GM19023 (cell line): Measurements from ENCODE around the gene TIMM8B.
"Not testable (repeated sequence)": the region's sequence is repeated elsewhere in the genome, so short reads cannot be mapped to it uniquely, and the experiment has no call there.

ENCODE experiments used
- ATAC-seq: cut with Tn5 transposase; IDR thresholded peaks from one replicate; pipeline ENCODE4 v1.9.1; 2021; ENCODE audit warnings: mild to moderate bottlenecking, moderate library complexity; ENCODE audit not compliant: unreplicated experiment

Gene TIMM8B, protein sequence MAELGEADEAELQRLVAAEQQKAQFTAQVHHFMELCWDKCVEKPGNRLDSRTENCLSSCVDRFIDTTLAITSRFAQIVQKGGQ

DNA sequence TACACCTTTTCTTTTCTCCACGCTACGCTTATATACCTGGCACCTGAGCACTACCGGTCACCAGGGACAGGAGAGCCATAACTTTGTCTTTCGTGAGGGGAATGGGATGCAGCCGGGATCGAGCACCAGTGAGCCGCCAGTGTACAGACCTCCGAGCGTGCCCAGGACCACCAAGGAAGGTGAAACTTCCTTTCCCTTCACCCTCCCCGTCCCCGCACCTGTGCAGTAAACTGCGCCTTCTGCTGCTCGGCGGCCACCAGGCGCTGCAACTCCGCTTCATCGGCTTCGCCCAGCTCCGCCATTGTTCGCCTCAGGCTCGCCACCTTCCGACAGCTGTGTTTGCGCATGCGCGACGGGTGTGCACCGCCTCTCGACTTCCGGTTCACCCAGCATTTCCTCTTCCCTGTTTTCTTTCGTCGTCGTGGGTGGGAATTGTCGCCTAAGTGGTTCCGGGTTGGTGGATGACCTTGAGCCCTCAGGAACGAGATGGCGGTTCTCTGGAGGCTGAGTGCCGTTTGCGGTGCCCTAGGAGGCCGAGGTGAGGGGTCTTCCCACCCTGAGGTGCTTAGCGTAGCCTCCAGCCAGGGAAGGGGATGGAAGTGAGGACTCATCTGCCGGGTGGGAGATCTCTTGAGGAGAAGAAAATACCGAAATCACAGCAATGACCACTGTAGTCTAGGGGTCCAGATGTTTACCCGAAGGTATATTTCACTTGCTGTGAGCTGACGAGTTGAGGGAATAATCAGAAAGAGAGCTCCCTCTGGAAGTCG is at the start of gene TIMM8B, which contains the start of gene SDHD:
Gene TIMM8B, minus strand, starts transcription at position 335 of the 770 bp plus-strand sequence. Its CDS starts 33 bp downstream, at position 302.
Gene SDHD, plus strand, starts transcription at position 452 of the 770 bp plus-strand sequence. Its CDS starts 35 bp downstream, at position 487.
- peak; percentile 90 for ATAC-seq

DNA sequence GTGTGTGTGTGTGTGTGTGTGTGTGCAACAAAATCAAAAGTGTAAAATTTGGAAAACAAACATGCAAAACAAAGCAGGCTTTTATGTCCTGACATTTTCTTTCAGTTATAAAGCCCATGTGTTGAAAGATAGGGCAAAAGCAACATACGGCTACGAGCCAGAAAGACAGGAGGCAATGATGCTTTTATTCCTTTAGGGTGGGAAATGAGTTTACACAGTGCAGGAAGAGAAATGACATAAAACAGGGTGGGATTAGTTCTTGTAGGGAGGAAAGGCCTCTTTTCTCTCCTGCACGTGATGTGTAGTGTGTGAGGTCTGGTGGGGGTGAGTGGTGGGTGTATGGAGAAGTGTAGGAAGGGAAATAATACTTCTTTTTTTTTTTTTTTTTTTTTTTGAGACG is 47.9 kb upstream of the TIMM8B start:
- ATAC-seq: no peak

DNA sequence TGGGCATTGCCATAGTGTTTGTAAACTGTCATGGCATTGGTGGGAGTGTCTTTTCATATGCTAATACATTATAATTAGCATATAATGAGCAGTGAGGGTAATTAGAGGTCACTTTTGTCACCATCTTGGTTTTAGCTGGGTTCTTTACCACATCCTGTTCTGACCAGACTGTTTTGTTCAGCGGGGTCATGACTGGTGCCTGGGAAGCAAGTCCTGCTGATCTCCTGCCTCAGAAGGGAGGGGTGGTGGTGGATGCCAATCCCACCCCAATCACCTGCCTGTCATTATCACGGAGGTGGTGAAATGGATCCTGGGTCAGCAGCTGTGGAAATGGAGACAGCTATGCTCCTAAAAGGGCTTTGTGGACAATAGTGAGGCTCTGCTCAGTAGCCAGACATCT is 46.2 kb upstream of the TIMM8B start:
- no peak for ATAC-seq

DNA sequence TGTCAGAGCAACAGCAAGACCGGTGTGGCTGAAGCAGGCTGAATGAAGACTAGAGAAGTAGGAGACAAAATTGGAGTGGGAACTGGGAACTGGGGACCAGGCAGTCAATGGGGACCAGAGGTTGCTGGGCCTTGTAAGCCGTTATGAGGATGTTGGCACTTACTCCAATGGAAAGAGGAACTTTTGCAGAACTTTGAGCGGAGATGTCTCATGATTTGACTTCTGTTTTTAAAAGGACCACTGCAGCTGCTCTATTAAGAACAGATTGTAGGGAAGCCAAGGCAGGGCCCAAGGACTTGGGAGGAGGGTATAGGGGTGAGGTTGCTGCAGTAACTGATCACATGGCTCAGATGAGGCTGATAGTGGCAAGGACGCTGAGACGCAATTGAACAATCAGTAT is 43.1 kb upstream of the TIMM8B start:
- no peak for ATAC-seq

DNA sequence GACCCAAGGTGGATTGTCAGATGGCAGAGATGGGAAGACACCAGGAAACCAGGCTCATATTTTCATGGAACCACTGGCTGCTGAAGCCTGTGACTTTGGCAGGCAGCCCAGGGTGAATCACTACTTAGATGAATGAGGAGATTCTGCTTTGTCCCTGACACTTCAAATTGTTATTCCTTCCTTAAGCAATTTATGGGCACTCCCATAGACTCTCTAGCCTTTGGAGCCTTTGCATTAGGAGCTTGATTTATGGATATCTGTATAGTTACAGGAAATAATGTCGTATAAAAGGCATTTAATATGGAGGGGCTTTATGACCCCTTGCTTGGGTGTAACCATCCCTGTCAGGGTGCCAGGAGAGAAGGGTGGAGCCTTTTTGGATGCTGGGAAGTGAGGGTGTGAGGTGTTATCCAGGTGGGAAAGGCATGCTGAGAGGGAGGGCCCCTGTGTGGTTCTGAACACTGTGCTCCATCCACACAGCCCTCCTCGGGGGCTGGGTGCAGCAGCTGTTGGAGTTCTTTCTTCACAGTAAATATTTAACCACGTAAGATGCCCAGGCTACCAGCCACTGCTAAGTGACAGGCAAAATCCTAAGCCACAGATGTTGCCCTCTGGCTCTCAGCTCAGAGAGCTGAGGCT is 42.0 kb upstream of the TIMM8B start:
- ATAC-seq: no peak

DNA sequence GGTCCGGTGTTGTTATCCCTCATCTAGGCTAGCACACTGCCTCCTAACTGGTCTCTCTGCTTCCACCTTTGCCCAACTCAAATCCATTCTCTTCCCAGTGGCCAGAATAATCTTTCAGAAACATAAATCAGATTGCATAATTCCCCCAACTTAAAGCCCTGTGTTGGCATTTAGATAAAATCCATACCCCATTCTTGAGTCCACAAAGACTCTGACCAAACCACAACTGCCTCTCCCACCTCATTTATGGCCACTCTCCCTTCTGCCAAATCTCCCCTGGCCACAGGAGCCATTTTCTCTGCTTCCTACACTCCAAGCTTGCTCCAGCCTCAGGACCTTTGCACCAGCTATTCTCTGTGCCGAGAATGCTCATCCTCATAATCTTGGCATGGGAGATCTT is 40.5 kb upstream of the TIMM8B start:
- no peak for ATAC-seq

DNA sequence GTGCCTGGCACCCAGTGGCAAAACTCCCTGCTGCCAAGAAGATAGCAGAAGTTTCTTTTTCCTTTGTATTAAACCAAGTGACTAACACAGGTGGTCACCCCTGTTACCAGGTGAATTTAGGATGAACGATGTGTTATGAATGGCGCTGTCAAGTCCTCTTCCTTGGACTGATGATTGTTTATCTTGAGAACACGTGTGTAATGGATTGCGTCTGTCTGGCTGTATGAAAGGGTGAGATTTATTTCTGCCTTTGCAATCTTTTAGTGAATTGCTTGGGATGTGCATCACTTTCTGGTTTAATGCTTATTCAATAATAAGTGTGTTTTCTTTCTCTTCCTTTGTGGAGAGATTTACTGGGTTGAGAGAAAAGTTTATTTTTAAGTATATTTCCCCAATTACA is 36.6 kb upstream of the TIMM8B start:
- no peak for ATAC-seq

DNA sequence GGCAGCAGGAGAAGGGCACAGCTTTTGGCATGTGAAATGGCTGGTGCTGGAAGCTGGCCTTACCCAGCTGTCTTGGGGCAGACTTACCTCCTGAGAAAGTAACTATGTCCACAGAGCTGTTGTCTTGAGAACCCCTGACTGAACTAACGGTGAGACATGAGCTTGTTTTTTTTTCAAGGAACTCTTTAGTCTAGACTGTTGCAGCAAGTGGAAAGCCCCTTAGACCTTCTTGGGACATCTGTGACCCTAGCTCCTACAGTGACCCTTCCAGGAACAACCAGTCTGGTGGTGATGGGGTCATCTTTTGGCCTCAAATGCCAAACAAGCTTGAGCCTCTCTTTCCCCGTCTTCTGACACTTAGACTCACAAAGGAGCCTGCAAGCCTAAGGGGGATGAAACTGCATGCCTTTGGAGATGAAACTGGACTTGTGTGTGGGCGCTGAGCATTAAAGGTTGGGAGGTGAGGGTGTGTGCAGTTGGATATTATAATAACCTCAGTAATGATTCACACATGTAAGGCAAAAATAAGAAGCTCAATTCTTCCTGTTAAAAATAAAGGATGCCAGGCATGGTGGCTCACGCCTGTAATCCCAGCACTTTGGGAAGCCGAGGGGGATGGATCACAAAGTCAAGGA is 35.5 kb upstream of the TIMM8B start:
- no peak for ATAC-seq

DNA sequence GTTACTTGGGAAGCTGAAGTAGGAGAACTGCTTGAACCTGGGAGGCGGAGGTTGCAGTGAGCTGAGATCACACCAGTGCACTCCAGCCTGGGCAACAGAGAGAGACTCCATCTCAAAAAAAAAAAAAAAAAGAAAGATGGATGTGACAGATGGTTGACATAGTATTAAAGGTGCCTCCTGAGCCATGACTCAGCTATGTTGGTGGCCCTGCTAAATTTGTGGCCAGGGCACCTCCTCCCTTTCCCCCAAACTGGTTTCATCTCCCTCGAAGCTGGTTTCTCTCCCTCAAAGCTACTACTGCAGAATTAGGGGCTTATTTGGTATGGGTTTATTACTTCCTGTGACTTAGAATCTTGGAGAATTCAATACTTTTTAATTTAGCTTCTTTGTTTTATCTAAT is 31.6 kb upstream of the TIMM8B start:
- no peak for ATAC-seq

DNA sequence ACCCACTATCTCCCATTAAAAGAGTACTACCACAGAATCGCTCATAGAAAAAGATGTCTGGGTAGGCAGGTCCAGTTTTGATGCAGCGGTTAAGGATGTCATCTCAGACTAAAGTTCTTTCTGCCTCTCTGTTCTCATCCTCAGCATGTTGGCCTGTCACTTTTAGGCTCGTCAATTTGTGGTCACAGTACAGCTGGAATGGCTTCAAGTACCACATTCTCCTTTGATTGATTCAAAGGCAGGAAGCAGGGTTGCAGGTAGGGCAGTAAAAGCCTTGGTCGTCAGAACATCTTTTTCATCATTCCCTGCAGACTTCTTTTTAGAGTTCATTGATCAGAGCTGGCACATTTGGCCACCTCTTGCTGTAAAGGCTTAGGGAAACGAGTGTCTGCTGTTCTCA is 28.8 kb upstream of the TIMM8B start:
- no peak for ATAC-seq

DNA sequence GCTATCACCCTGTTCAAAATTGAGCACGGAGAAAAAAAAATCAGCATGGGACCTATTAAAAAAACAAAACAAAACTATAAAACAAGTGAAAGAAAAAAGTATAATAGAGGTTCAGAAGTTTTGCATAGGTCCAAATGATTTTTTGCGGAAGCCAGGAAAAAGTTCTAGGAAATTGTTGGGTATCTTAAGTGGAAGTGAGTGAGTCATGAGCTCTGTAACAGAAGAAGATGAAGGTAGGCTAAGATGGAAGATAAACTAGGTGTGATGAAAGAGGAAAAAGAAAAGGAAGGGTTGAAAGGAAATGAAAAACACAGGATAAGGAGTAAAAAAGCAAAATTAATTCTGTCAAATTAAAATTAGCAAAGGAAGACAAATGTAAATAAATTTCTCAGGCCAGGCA is 27.9 kb upstream of the TIMM8B start:
- ATAC-seq: no peak

DNA sequence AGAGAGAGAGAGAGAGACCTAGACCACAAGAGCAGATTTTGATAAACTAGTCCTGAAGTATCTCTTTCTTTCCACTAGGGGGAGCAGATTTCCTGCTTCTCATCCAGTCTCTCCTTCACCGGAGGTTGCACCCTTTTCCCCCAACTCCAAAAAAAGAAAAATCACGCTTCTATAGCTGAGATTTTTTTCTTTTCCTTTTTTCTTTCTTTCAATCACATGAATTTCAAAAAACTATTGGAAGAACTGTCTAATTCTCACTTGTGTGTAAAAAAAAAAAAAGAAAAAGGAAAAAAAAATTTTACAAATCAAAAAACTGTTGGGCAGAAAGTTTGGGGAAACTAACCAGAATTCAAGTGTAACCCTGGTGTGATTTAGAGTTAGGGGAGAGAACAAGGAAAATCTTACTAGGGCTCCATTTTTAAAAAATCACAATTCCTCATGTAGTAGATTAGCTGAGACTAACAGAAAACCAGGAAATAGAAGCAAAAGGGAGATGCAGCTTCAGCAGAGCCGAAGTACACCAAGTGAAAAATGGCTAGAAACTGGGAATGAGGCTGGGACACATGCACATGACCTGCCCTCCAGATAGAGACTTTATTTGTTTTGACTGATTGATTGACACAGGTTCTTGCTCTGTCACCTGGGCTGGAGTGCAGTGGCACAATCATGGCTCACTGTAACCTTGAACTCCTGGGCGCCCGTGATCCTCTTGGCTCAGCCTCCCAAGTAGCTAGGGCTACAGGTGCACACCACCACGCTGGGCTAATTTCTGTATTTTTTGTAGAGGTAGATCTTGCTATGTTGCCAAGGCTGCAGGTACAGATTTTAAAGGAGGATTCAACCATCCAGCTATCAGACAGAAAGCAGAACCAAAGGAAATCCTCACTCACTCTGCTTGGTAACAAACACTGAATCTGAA is 27.2 kb upstream of the TIMM8B start:
- ATAC-seq: no peak

DNA sequence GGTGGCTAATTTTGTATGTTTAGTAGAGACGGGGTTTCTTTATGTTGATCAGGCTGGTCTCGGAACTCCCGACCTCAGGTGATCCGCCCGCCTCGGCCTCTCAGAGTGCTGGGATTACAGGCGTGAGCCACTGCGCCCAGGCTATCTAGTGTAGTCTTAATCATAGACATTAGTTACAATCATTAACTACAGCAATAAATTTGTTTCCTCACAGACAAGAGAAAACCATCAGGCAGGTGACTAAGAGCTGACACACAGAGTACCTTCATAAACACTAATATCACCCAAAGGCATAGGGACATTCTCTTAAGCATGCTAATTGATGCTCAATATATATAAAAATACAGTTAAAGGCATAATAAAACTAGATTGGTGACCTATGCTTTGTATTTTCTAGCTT is 19.5 kb upstream of the TIMM8B start:
- ATAC-seq: no peak

DNA sequence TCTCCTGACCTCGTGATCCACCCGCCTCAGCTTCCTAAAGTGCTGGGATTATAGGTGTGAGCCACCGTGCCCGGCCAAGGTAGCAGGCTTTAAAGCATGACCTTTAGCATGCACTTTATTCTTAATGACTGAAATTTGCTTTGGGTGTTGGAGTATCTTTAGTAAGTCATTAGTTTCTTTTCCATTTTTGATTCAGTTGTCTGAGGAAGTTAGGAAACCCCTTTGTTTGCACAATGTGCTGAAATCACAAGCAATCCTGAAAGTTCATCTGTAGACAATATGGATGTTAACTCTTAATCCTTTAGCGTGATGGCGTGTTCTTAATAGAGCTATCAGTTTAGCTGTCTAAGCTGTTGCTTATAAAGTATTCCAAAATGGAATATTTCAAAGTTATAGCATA is 16.9 kb upstream of the TIMM8B start:
- no peak for ATAC-seq

DNA sequence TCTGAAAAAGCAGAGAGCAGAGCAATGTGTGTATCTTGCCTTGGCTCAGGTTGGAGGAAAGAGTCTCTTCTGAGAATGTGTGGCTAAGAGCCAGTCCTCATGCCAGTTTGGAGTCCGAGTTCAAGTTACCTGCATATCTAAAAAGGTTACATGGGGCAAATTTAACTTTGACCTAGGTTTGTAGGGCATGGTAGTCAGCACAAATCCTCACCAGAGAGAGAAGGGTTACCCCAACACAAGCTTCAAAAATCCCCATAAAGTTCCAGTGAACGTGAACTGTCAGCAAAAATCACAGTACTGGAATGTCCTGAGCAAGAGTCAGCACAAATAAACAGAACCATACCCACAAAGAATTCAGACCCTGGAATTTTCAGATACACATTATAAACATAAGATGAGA is 13.9 kb upstream of the TIMM8B start:
- no peak for ATAC-seq

DNA sequence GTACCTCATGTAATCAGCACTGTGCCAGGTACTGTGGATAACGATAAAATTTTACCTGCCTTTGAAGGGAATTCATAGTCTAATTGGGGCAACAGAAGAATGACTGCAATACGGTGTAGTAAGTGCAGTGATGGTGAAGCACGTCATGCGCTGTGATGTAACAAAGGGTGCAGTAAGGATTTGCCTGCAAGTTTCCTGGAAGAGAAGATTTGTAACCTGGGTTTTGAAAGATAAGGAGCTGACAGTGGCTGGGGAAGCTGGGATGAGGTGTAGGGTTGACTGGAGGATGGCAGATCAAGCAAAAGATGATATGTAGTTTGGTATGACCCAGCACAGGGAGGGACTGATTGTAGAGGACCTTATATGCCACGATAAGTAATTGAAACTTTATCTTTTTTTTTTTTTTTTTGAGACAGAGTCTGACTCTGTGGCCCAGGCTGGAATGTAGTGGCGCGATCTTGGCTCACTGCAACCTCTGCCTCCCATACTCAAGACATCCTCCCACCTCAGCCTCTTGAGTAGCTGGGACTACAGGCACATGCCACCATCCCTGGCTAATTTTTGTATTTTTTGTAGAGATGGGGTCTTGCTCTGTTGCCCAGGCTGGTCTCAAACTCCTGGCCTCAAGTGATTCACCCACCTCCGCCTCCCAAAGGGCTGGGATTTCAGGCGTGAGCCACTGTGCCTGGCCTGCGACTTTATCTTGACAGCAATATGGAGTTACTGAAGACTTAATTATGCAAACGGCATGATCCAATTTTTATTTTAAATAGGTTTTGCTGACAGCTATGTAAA is 11.4 kb upstream of the TIMM8B start:
- ATAC-seq: no peak

DNA sequence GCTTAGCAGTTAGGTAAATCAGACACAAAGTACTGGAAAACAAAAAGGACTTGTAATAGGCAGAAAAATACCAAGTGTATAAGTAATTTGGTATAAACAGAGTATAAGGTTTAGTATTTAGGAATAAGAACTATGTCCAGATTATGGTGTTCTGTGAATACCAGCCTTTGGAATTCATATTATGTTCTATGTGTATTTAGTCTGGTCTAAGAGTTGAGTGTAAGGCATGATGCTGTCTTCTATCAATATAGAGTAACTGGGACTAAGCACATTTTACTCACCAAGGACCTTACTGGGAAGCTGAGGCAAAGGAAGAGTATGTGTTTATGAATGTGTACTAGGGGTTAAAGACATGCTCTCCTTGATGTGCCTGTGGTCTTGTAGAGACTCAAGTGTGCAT is 9.6 kb upstream of the TIMM8B start:
- ATAC-seq: no peak

DNA sequence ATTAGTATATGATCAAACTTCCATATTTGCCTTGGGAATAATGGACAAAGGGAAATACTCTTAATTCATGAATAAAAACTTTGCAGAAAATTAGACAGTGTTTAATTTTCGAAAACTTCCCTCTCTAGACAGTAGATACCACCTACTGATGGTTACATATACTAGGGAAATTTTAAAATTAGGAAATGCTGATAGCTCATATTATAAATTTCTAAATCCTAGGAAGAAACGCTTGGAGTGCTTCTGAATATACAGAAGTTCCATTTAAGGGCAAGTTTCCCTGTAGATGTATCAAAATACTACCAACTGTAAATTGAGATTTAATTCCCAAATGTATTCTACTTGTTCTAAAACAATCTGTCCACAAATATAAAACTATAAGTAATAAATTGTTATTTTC is 8.7 kb upstream of the TIMM8B start:
- ATAC-seq: not testable (repeated sequence)

DNA sequence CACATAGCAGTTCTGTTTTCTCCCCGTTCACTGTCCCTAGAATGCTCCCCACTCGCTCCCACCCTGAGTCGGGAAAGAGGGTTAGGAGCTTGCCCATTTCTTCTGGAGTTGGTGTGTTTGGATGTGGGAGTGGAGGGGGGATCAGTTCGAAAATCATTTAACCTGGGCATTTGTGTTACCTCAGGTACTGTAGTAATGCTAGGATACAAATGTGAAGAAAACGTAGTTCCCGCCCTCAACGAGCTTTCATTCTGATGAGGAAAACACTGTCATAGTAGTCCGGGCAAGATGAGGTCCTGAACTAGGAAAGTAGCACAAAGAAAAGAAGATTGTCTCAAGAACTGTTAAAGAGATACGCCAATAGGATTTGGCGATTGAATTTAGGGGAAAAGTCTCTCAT is 656 bp upstream of the TIMM8B start:
- ATAC-seq: no peak

DNA sequence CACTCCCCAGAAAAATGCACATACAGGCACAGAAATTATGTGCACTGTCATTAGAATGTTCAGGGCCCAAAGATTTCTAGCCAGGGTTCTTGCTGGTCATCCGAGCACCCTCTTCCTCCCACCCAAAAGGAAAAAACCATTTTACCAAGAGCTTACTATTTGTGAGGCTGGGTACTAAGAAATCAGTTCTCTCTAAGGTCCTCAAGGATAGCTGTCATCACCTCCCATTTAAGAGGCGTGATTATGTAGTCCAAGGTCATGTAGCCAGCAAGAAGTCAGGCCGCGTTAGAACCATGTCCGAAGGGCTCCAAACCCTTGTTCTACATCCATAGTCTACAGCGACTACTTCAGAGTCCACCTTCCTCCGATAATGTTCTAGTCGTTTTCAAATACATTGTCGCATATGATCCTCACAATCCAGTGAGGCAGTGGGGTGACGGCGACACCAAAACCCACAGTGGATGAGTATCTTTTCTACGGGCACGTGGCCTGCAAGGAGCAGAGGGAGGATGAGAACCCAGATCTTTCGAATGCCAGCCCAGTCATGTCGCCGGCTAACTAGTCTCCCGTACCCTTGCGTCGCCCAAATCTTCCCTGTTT is 634 bp downstream of the TIMM8B start:
- peak; percentile 37 for ATAC-seq
